Prostate gland (tissue), 2 donors: ENCODE results near the gene ADCY7.

ENCODE experiments used
- CTCF ChIP-seq, 4 experiments: fragments of 200-600 bp in 2 of 4; fragments of 450-650 bp in 2 of 4; sonication (generic) in 2 of 4; IDR thresholded peaks; 1 replicate in 3 of 4; 2 replicates in 1 of 4; pipeline ENCODE4 v1.5.1; 2016 to 2019; ENCODE audit warnings: antibody characterized with exemption in 4 of 4, mild to moderate bottlenecking in 2 of 4, moderate library complexity in 2 of 4
- POLR2A ChIP-seq: fragments of 450-650 bp; IDR thresholded peaks from one replicate; pipeline ENCODE4 v1.6.1; 2016; ENCODE audit warnings: antibody characterized with exemption, mild to moderate bottlenecking
- POLR2AphosphoS5 ChIP-seq: sonication (generic); formaldehyde crosslinking; IDR thresholded peaks from one replicate; pipeline ENCODE4 v1.6.1; 2017; ENCODE audit warnings: antibody characterized with exemption

GRCh38 chr16:50272111-50272571, 5.8 kb downstream of the ADCY7 start:
- TF ChIP-seq CTCF (IDR thresholded peaks at IDR 0.05) (no peak), POLR2A (no peak), POLR2AphosphoS5 (no peak)
